ENCODE measurements around the gene JARID2.

The JARID2 gene

GRCh38 chr6:15493437-15494168 is 247.7 kb downstream of the JARID2 start:
- DNase-seq (ENCODE audit: low spot score), result no peak

GRCh38 chr6:15495375-15495901 is 249.6 kb downstream of the JARID2 start:
- no peak for DNase-seq (ENCODE audit: low spot score)

GRCh38 chr6:15496345-15497131 is 250.7 kb downstream of the JARID2 start:
- no peak for DNase-seq (ENCODE audit: low spot score)

- DNase-seq (ENCODE audit: low spot score), result no peak
Measured at GRCh38 chr6:15498640-15499039, 252.8 kb downstream of the JARID2 start.

- DNase-seq (ENCODE audit: low spot score), result no peak
Measured at GRCh38 chr6:15499125-15499524, 253.3 kb downstream of the JARID2 start.

- no peak for DNase-seq (ENCODE audit: low spot score)
Measured at GRCh38 chr6:15499591-15499990, 253.7 kb downstream of the JARID2 start.

- DNase-seq (ENCODE audit: low spot score), result no peak
Measured at GRCh38 chr6:15500078-15500740, 254.3 kb downstream of the JARID2 start.

- no peak for DNase-seq (ENCODE audit: low spot score)
Measured at GRCh38 chr6:15500901-15501825, 255.3 kb downstream of the JARID2 start.

- DNase-seq (ENCODE audit: low spot score), result no peak
Measured at GRCh38 chr6:15501826-15502445, 256.1 kb downstream of the JARID2 start.

- DNase-seq (ENCODE audit: low spot score), result no peak
Measured at GRCh38 chr6:15502446-15503345, 256.8 kb downstream of the JARID2 start.

- DNase-seq (ENCODE audit: low spot score), result no peak
Measured at GRCh38 chr6:15503346-15503680, 257.4 kb downstream of the JARID2 start.

GRCh38 chr6:15504040-15504495 is 258.2 kb downstream of the JARID2 start:
- no peak for DNase-seq (ENCODE audit: low spot score)

GRCh38 chr6:15504581-15505350 is 258.9 kb downstream of the JARID2 start:
- DNase-seq (ENCODE audit: low spot score), result no peak

- no peak for DNase-seq (ENCODE audit: low spot score)
Measured at GRCh38 chr6:15505463-15505918, 259.6 kb downstream of the JARID2 start.

GRCh38 chr6:15506066-15506465 is 260.2 kb downstream of the JARID2 start:
- DNase-seq (ENCODE audit: low spot score), result no peak

- DNase-seq (ENCODE audit: low spot score), result no peak
Measured at GRCh38 chr6:15507221-15507620, 261.4 kb downstream of the JARID2 start.

- DNase-seq (ENCODE audit: low spot score), result no peak
Measured at GRCh38 chr6:15507746-15508145, 261.9 kb downstream of the JARID2 start.

GRCh38 chr6:15508441-15508871 is 262.6 kb downstream of the JARID2 start:
- DNase-seq (ENCODE audit: low spot score), result no peak

- DNase-seq (ENCODE audit: low spot score), result no peak
Measured at GRCh38 chr6:15508931-15509330, 263.1 kb downstream of the JARID2 start.

Measured in CD4-positive, alpha-beta T cell treated with Interleukin-6 at 100 ng/mL for 8 hours (primary cell).